ENCODE data around the gene ANKRD24.

DNA sequence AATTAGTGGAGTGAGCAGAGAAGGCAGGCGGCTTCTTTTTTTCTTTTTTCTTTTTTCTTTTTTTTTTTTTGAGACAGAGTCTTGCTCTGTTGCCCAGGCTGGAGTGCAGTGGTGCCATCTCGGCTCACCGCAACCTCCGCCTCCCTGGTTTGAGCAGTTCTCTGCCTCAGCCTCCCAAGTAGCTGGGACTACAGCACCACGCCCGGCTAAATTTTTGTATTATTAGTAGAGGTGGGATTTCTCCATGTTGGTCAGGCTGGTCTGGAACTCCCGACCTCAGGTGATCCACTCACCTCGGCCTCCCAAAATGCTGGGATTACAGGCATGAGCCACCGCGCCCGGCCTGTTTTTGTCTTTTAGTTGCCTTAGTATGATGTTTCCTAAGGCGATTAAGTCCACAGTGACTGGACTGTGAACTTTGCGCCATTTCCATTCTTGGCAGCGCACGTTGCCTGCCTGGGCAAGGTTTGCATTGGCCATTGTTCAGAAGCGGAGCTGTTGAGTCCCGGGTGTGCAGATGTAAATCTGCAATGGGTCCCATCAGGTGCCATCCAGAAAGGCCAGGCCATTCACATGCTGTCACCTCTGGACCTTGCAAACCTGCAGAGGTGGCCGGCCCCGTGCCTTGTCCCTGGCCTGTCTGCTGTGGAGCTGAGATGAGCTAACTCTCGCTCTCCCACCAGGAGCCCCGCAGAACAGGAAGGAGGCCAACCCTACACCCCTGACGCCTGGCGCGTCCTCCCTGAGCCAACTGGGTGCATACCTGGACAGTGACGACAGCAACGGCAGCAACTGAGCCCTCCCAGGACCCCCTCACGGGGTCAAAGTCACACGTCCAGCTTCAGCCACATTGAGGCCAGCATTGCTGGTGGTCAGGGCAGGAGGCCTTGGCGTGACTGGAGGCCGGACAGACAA lies 85.7 kb downstream of the ANKRD24 start:
- TF ChIP-seq CTCF (conservative IDR thresholded peaks at IDR 0.05; ENCODE audit: low read length): no peak
- no peak for TF ChIP-seq EZH2phosphoT487 (IDR thresholded peaks at IDR 0.05; ENCODE audit: borderline replicate concordance)
